ENCODE data around the gene SCP2. TPM values are rescaled to one million over a fixed set of nuclear protein-coding genes. Genes with fewer than 3 reads are reported as not detected.

SCP2 gene
- total RNA-seq, 1 experiment from 2014 or later, result 97.5 TPM

- ChIA-PET CTCF (no interaction called here), POLR2A (ENCODE audit: unreplicated experiment) (no interaction called here)
- TF ChIP-seq EZH2 (IDR thresholded peaks at IDR 0.05; ENCODE audit: low read length, unreplicated experiment) (no peak), CTCF (conservative IDR thresholded peaks at IDR 0.05; ENCODE audit: low read depth, low read length) (no peak), EZH2phosphoT487 (IDR thresholded peaks at IDR 0.05; ENCODE audit: borderline replicate concordance, low read length) (no peak)
- no peaks in the 10 kb centered on the region for H3K9me3 ChIP-seq (ENCODE audit: low read length)
- no peaks in the 10 kb centered on the region for H3K9me2 ChIP-seq (replicated peaks; ENCODE audit: low read length)
- no peaks in the 10 kb centered on the region for H3K79me2 ChIP-seq (ENCODE audit: low read length)
- no peak overlapping the region for H3K4me3 ChIP-seq (ENCODE audit: low read length)
- H4K20me1 ChIP-seq (ENCODE audit: low read length), result no peaks in the 10 kb centered on the region
- no peaks in the 10 kb centered on the region for H3K4me1 ChIP-seq (ENCODE audit: insufficient read depth, low read length)
- H3K27ac ChIP-seq (ENCODE audit: low read length), result no peak overlapping the region
- H3F3A ChIP-seq (ENCODE audit: low read length, unreplicated experiment), result no peaks in the 10 kb centered on the region
- no TSS peak for BruUV-seq (replicated peaks)
- ATAC-seq (no peak), DNase-seq (no peak)
- no peak overlapping the region for H2AFZ ChIP-seq (ENCODE audit: low read length)
- no peak overlapping the region for H3K4me2 ChIP-seq (ENCODE audit: low read length)
- intact Hi-C loops (cut with micrococcal nuclease), result no loop called here
- H3K36me3 ChIP-seq (ENCODE audit: low read depth, low read length), result peaks cover 10% of the 10 kb centered on the region; the same call in 1 of the 2 replicates
- no peaks in the 10 kb centered on the region for H3K27me3 ChIP-seq (ENCODE audit: low read length)
- H3K9ac ChIP-seq (ENCODE audit: low read length), result no peak overlapping the region
Observed at GRCh38 chr1:52973841-52974240, 46.8 kb downstream of the SCP2 start.

- no peaks in the 10 kb centered on the region for H3K9me2 ChIP-seq (replicated peaks; ENCODE audit: low read length)
- ChIA-PET CTCF (no interaction called here), POLR2A (ENCODE audit: unreplicated experiment) (no interaction called here)
- no TSS peak for BruUV-seq (replicated peaks)
- DNase-seq (no peak), ATAC-seq (no peak)
- H3K36me3 ChIP-seq (ENCODE audit: low read depth, low read length), result peaks cover 18% of the 10 kb centered on the region; the same call in 1 of the 2 replicates
- H4K20me1 ChIP-seq (ENCODE audit: low read length), result no peaks in the 10 kb centered on the region
- no peaks in the 10 kb centered on the region for H3K27me3 ChIP-seq (ENCODE audit: low read length)
- H2AFZ ChIP-seq (ENCODE audit: low read length), result no peak overlapping the region
- no peak overlapping the region for H3K4me3 ChIP-seq (ENCODE audit: low read length)
- no peaks in the 10 kb centered on the region for H3K79me2 ChIP-seq (ENCODE audit: low read length)
- H3K4me1 ChIP-seq (ENCODE audit: insufficient read depth, low read length), result no peaks in the 10 kb centered on the region
- no peaks in the 10 kb centered on the region for H3F3A ChIP-seq (ENCODE audit: low read length, unreplicated experiment)
- H3K4me2 ChIP-seq (ENCODE audit: low read length), result no peak overlapping the region
- H3K9me3 ChIP-seq (ENCODE audit: low read length), result no peaks in the 10 kb centered on the region
- TF ChIP-seq CTCF (conservative IDR thresholded peaks at IDR 0.05; ENCODE audit: low read depth, low read length) (no peak), EZH2phosphoT487 (IDR thresholded peaks at IDR 0.05; ENCODE audit: borderline replicate concordance, low read length) (no peak), EZH2 (IDR thresholded peaks at IDR 0.05; ENCODE audit: low read length, unreplicated experiment) (no peak)
- no peak overlapping the region for H3K9ac ChIP-seq (ENCODE audit: low read length)
- H3K27ac ChIP-seq (ENCODE audit: low read length), result no peak overlapping the region
- intact Hi-C loops (cut with micrococcal nuclease), result no loop called here
Observed at GRCh38 chr1:52976183-52977035, 49.3 kb downstream of the SCP2 start.

- intact Hi-C loops (cut with micrococcal nuclease), result no loop called here
Observed at GRCh38 chr1:52978045-52978444, 51.0 kb downstream of the SCP2 start.

More at GRCh38 chr1:52978045-52978444, 51.0 kb downstream of the SCP2 start:
- Histone ChIP-seq H3K9me2 (replicated peaks; ENCODE audit: low read length) (no peaks in the 10 kb centered on the region), H3K36me3 (ENCODE audit: low read depth, low read length) (peaks cover 24% of the 10 kb centered on the region), H3K9me3 (ENCODE audit: low read length) (no peaks in the 10 kb centered on the region), H3K9ac (ENCODE audit: low read length) (no peak overlapping the region), H3K79me2 (ENCODE audit: low read length) (no peaks in the 10 kb centered on the region), H3K27me3 (ENCODE audit: low read length) (no peaks in the 10 kb centered on the region), H3F3A (ENCODE audit: low read length, unreplicated experiment) (no peaks in the 10 kb centered on the region), H3K4me1 (ENCODE audit: insufficient read depth, low read length) (no peaks in the 10 kb centered on the region), H4K20me1 (ENCODE audit: low read length) (no peaks in the 10 kb centered on the region), H2AFZ (ENCODE audit: low read length) (no peak overlapping the region), H3K4me2 (ENCODE audit: low read length) (no peak overlapping the region), H3K4me3 (ENCODE audit: low read length) (no peak overlapping the region), H3K27ac (ENCODE audit: low read length) (no peak overlapping the region)
- CTCF ChIA-PET, result no interaction called here
- TF ChIP-seq EZH2 (IDR thresholded peaks at IDR 0.05; ENCODE audit: low read length, unreplicated experiment), result no peak
- TF ChIP-seq CTCF (conservative IDR thresholded peaks at IDR 0.05; ENCODE audit: low read depth, low read length), result no peak
- no peak for TF ChIP-seq EZH2phosphoT487 (IDR thresholded peaks at IDR 0.05; ENCODE audit: borderline replicate concordance, low read length)
- no peak for ATAC-seq
- POLR2A ChIA-PET (ENCODE audit: unreplicated experiment), result no interaction called here
- no peak for DNase-seq
- BruUV-seq (replicated peaks), result no TSS peak

Data from PC-3 (cell line).